ENCODE results near the gene KEAP1. TPM values are rescaled to one million over a fixed set of nuclear protein-coding genes. Genes with fewer than 3 reads are reported as not detected.

KEAP1 gene
- total RNA-seq, 4 donors from 2014 or later: 44.2 to 53.6 (median 46.9) TPM

- TF ChIP-seq POLR2A (IDR thresholded peaks at IDR 0.05) (no peak), CTCF (IDR thresholded peaks at IDR 0.05) (no peak)
- H3K27me3 ChIP-seq: no peaks in the 10 kb centered on the region
- H3K4me3 ChIP-seq: no peak overlapping the region
- no peaks in the 10 kb centered on the region for H3K9me3 ChIP-seq
- peaks cover 0 to 90% (median 0%) of the 10 kb centered on the region in 3 donors for H3K36me3 ChIP-seq
- H3K27ac ChIP-seq: no peak overlapping the region
- DNase-seq: no peak
- peaks cover 0 to 57% (median 32%) of the 10 kb centered on the region in 4 donors for H3K4me1 ChIP-seq
These were observed 46.6 kb upstream of the KEAP1 start for GRCh38 chr19:10549733-10550132.

GRCh38 chr19:10548746-10549276, 45.7 kb upstream of the KEAP1 start:
- Histone ChIP-seq H3K27me3 (no peaks in the 10 kb centered on the region), H3K9me3 (no peaks in the 10 kb centered on the region), H3K27ac (no peak overlapping the region), H3K4me3 (no peak overlapping the region), H3K36me3 (peaks cover 0 to 81% (median 0%) of the 10 kb centered on the region in 3 donors), H3K4me1 (peaks cover 0 to 58% (median 27%) of the 10 kb centered on the region in 4 donors)
- no peak for DNase-seq
- no peak for TF ChIP-seq POLR2A (IDR thresholded peaks at IDR 0.05)
- TF ChIP-seq CTCF (IDR thresholded peaks at IDR 0.05): no peak

- no peaks in the 10 kb centered on the region for H3K9me3 ChIP-seq
- H3K4me3 ChIP-seq: no peak overlapping the region
- DNase-seq: no peak
- peaks cover 0 to 50% (median 9%) of the 10 kb centered on the region in 4 donors for H3K4me1 ChIP-seq
- H3K27ac ChIP-seq: no peak overlapping the region
- H3K36me3 ChIP-seq: peaks cover 0 to 61% (median 0%) of the 10 kb centered on the region in 3 donors
- TF ChIP-seq CTCF (IDR thresholded peaks at IDR 0.05) (no peak), POLR2A (IDR thresholded peaks at IDR 0.05) (no peak)
- H3K27me3 ChIP-seq: no peaks in the 10 kb centered on the region
These were observed 43.7 kb upstream of the KEAP1 start for GRCh38 chr19:10546817-10547216.

GRCh38 chr19:10544753-10545251, 41.6 kb upstream of the KEAP1 start:
- TF ChIP-seq CTCF (IDR thresholded peaks at IDR 0.05) (no peak), POLR2A (IDR thresholded peaks at IDR 0.05) (peak; percentile 31 to 32)
- Histone ChIP-seq H3K9me3 (no peaks in the 10 kb centered on the region), H3K27ac (peak overlapping the region; percentile 90 to 96 (median 94)), H3K4me3 (peak overlapping the region; percentile 74 to 96 (median 94)), H3K27me3 (no peaks in the 10 kb centered on the region), H3K36me3 (peaks cover 0 to 43% (median 0%) of the 10 kb centered on the region in 3 donors), H3K4me1 (peaks cover 0 to 33% (median 9%) of the 10 kb centered on the region in 4 donors)
- peak in 2 of 3 donors; percentile 60 to 68 for DNase-seq

- Histone ChIP-seq H3K36me3 (peaks cover 0 to 38% (median 0%) of the 10 kb centered on the region in 3 donors), H3K9me3 (no peaks in the 10 kb centered on the region), H3K4me1 (peaks cover 0 to 28% (median 9%) of the 10 kb centered on the region in 4 donors), H3K4me3 (peak overlapping the region; percentile 74 to 96 (median 94)), H3K27me3 (no peaks in the 10 kb centered on the region), H3K27ac (peak overlapping the region; percentile 90 to 96 (median 94))
- peak; percentile 53 to 86 (median 83) for DNase-seq
- TF ChIP-seq POLR2A (IDR thresholded peaks at IDR 0.05): no peak
These were observed 41.1 kb upstream of the KEAP1 start for GRCh38 chr19:10544242-10544752.

Measured in Peyer's patch (tissue), 4 donors.